AG04450 (cell line): ENCODE measurements around the gene MRPL10. TPM values are rescaled to one million over a fixed set of nuclear protein-coding genes. Genes with fewer than 3 reads are reported as not detected.

Source experiments
- CTCF ChIA-PET: fragments of 300-600, 350-600 bp; formaldehyde crosslinking; extraction: SDS; loops from one replicate; lab custom pipeline; 2022; ENCODE audit warnings: antibody characterized with exemption, inconsistent platforms; lab: Charles Lee
- POLR2A ChIA-PET: fragments of 350-600 bp; formaldehyde crosslinking; extraction: SDS; loops from one replicate; lab custom pipeline; 2021; ENCODE audit warnings: antibody characterized with exemption, inconsistent platforms; lab: Yijun Ruan, JAX
- DNase-seq: peaks from one replicate; pipeline ENCODE4 v3.0.0-alpha.2; 2011; ENCODE audit warnings: low read depth, low spot score
- H3K27ac ChIP-seq: one replicate; pipeline ENCODE4 v1.5.1; 2012; ENCODE audit warnings: low read depth, low read length, control low read depth
- H3K27me3 ChIP-seq: one replicate; pipeline ENCODE4 v1.6.0; 2012; ENCODE audit warnings: low read length; ENCODE audit not compliant: control insufficient read depth, insufficient read depth
- H3K4me3 ChIP-seq: 2 replicates; pipeline ENCODE4 v1.5.1; 2011; ENCODE audit warnings: mild to moderate bottlenecking, low read depth, low read length, control low read depth
- H3K9me3 ChIP-seq: 2 replicates; pipeline ENCODE4 v1.5.1; 2012; ENCODE audit warnings: low read length; ENCODE audit not compliant: control insufficient read depth, insufficient read depth
- polyA plus RNA-seq: library from polyadenylated mRNA; depleted of rRNA; stranded (reverse); fragments of >200 nt; gene quantifications from 2 replicates; pipeline ENCODE4 v1.2.3, GENCODE V29; 2011
- TF ChIP-seq, protein P1 (sequence below): IDR thresholded peaks from 2 replicates; pipeline ENCODE4 v1.5.1; 2011; ENCODE audit warnings: low read depth, low read length, control low read depth, inconsistent platforms

Gene MRPL10
- polyA plus RNA-seq, 1 experiment: 64.4 TPM

DNA sequence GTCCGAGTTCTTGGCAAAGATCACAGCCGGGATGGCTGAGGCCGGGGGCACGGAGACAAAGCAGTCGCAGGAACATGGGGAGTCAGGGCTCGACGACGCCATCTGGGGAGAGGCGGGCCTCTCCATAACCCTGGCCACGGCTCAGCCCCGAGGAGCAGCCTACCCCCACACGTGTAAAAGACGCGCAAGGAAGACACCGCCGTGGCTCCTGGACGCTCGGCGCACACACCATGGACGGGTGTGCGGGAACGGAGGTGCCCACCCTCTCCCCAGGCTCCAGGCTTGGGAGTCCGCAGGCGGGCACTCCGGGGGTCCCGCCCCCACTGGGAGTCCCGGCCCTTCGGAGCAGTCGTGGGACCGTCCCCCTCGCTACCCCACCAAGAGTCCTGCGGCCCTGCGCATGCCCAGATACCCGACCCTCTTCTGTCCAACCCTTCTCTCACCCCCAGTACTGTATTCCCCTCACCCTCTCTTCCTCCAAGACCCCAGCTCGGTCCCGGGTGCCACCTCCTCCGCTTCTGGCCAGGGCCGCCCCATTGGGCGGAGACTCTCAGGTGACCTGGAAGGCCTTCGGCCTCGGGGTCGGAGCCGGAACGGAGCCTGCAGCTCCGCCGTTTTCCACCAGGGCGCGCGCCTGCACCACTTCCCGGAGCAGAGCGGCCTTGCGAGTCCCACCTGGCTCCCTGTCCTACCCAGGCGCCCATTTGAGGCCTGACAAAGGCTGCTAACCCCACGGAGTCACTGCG is 9.6 kb upstream of the MRPL10 start, which contains the start of gene SCRN2:
TSS of gene SCRN2 (minus strand) at position 532 of the 746 bp plus-strand sequence. CDS start at position 102, 430 bp downstream.
- ChIA-PET POLR2A (interaction anchor here (0.6 to 1.4 kb wide), 3 partner anchors 10 to 130 kb away, joined by 4 to 11 read pairs (median 8); partner anchors contain the start of genes CDK5RAP3, LRRC46, MRPL10 and SP2), CTCF (interaction anchor here (0.6 to 10.8 kb wide), 20 partner anchors 8 to 177 kb away, joined by 3 to 502 read pairs (median 4); partner anchors contain the start of genes CDK5RAP3, LRRC46, MRPL10 and OSBPL7)
- H3K4me3 ChIP-seq: peak within 1 kb of the TSS; percentile 82
- TF ChIP-seq, protein P1, sequence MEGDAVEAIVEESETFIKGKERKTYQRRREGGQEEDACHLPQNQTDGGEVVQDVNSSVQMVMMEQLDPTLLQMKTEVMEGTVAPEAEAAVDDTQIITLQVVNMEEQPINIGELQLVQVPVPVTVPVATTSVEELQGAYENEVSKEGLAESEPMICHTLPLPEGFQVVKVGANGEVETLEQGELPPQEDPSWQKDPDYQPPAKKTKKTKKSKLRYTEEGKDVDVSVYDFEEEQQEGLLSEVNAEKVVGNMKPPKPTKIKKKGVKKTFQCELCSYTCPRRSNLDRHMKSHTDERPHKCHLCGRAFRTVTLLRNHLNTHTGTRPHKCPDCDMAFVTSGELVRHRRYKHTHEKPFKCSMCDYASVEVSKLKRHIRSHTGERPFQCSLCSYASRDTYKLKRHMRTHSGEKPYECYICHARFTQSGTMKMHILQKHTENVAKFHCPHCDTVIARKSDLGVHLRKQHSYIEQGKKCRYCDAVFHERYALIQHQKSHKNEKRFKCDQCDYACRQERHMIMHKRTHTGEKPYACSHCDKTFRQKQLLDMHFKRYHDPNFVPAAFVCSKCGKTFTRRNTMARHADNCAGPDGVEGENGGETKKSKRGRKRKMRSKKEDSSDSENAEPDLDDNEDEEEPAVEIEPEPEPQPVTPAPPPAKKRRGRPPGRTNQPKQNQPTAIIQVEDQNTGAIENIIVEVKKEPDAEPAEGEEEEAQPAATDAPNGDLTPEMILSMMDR: peak; percentile 98
- H3K27me3 ChIP-seq: peaks cover 13% of the 10 kb centered on the region
- H3K9me3 ChIP-seq: no peaks in the 10 kb centered on the region; the same call in 1 of the 2 replicates
- no peak within 1 kb of the TSS for H3K27ac ChIP-seq
- DNase-seq: peak; percentile 34

- Histone ChIP-seq H3K4me3 (peak overlapping the region; percentile 82), H3K27ac (no peak overlapping the region), H3K9me3 (no peaks in the 10 kb centered on the region; the same call in 1 of the 2 replicates), H3K27me3 (peaks cover 8% of the 10 kb centered on the region)
- no peak for DNase-seq
- CTCF ChIA-PET: interaction anchor here (0.7 to 10.8 kb wide), 12 partner anchors 8 to 177 kb away, joined by 3 to 502 read pairs (median 6); partner anchors contain the start of genes CDK5RAP3, LRRC46, MRPL10 and OSBPL7
- POLR2A ChIA-PET: interaction anchor here (1.4 kb wide), 1 partner anchor 55 kb away, joined by 11 read pairs; the partner anchor contains the start of gene SP2
- TF ChIP-seq, protein P1: no peak
Observed at GRCh38 chr17:47840001-47840741, 8.8 kb upstream of the MRPL10 start.

GRCh38 chr17:47839071-47839470 is 7.7 kb upstream of the MRPL10 start:
- no peaks in the 10 kb centered on the region for H3K27me3 ChIP-seq
- TF ChIP-seq, protein P1: no peak
- CTCF ChIA-PET: interaction anchor here (10.8 kb wide), 1 partner anchor 49 kb away, joined by 502 read pairs; the partner anchor contains the start of gene SP2
- no peak for DNase-seq
- no peak overlapping the region for H3K27ac ChIP-seq
- POLR2A ChIA-PET: no interaction called here
- H3K9me3 ChIP-seq: no peaks in the 10 kb centered on the region; the same call in 1 of the 2 replicates
- no peak overlapping the region for H3K4me3 ChIP-seq

DNA sequence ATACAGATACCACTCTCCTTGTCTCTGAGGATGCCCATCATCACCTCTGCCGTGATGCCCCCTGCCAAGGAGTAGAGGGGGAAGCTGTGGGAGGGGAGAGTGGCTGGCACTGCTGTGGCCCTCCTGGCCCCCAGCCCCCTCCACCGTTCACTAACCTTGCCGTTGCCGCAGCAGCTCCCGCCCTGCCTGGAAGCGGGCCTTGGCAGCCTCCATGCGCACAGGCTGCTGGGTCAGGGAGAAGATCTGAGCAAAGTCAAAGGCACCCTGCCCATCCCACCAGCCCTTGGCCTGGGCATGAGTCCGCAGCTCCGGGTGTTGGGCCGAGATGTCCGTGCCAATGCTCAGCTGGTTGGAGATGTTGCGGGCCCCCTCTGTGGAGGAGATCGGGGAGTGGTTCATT is 7.3 kb upstream of the MRPL10 start:
- CTCF ChIA-PET: interaction anchor here (3.4 kb wide), 1 partner anchor 52 kb away, joined by 16 read pairs; no protein-coding TSS in a partner anchor
- Histone ChIP-seq H3K27me3 (no peaks in the 10 kb centered on the region), H3K4me3 (no peak overlapping the region), H3K27ac (no peak overlapping the region), H3K9me3 (no peaks in the 10 kb centered on the region; the same call in 1 of the 2 replicates)
- DNase-seq: no peak
- POLR2A ChIA-PET: no interaction called here
- TF ChIP-seq, protein P1: no peak
